Subcutaneous adipose tissue (tissue), 4 donors: ENCODE measurements around the gene SLAMF8. TPM values are rescaled to one million over a fixed set of nuclear protein-coding genes. Genes with fewer than 3 reads are reported as not detected.

ENCODE experiments used
- CTCF ChIP-seq: fragments of 450-650 bp; IDR thresholded peaks from one replicate; pipeline ENCODE4 v1.5.1; 2016; ENCODE audit warnings: low read depth, mild to moderate bottlenecking, control low read depth, antibody characterized with exemption, moderate library complexity
- total RNA-seq, 4 donors: library from RNA; depleted of rRNA; stranded (reverse); fragments of >200 nt; gene quantifications; one replicate each; pipeline ENCODE4 v1.1.0, GENCODE V29; 2016

The SLAMF8 gene
- total RNA-seq, 4 donors from 2014 or later: 8.3 to 79.9 (median 14.4) TPM

GRCh38 chr1:159857889-159858288, 31.2 kb downstream of the SLAMF8 start:
- no peak for TF ChIP-seq CTCF

- TF ChIP-seq CTCF: no peak
Measured at GRCh38 chr1:159859767-159860322, 33.2 kb downstream of the SLAMF8 start.

GRCh38 chr1:159860456-159860855, 33.8 kb downstream of the SLAMF8 start:
- no peak for TF ChIP-seq CTCF

GRCh38 chr1:159861218-159861617, 34.5 kb downstream of the SLAMF8 start:
- TF ChIP-seq CTCF: no peak

- TF ChIP-seq CTCF: no peak
Measured at GRCh38 chr1:159862031-159862430, 35.4 kb downstream of the SLAMF8 start.

GRCh38 chr1:159862557-159862956, 35.9 kb downstream of the SLAMF8 start, which contains the start of gene VSIG8:
Gene VSIG8, minus strand, starts transcription at chr1:159862657. Its CDS starts 136 bp downstream, at chr1:159862521.
- TF ChIP-seq CTCF: no peak

- no peak for TF ChIP-seq CTCF
Measured at GRCh38 chr1:159864262-159864661, 37.6 kb downstream of the SLAMF8 start.
